GM19099 (cell line): ENCODE data around the gene KAT6B.
A peak's percentile ranks its signal among the peaks of the same experiment; 100 is the strongest.

Experiments
- POLR2A ChIP-seq: IDR thresholded peaks from 3 replicates; pipeline ENCODE4 v1.6.1; 2011; ENCODE audit warnings: low read depth; ENCODE audit not compliant: insufficient read length; ENCODE audit errors: extremely low read depth

The KAT6B gene

DNA sequence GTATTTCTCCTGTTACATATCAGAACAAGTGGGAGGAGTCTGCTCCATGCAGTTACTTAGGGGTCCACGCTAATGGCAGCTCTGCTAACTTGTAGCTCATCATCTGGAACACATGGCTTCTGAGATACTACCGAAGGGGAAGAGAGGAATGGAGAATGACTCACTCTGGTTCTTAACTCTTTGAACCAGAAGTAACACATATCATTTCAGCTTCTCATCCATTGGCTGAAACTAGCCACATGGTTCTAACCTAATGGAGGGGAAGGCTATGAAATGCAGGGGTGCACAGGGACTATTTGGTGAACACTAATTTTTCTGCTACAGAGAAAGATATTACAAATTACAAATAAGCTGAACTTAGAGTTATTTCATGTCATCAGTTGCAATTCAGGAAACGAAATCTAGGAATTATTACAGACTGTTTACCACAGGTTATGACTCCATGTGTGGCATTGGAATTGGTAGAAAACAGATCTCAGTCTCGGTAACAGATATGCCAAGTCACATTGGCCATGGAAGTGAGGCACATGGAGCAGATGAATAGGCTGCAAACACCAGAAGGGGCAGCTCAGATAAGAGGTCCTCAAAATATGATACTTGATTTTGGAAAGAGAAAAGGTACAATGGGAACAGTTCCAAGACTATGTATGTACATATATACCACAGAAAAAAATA lies 9.4 kb upstream of the KAT6B start:
- no peak for TF ChIP-seq POLR2A

- no peak for TF ChIP-seq POLR2A
Observed at GRCh38 chr10:74821501-74821900, 4.9 kb upstream of the KAT6B start.

DNA sequence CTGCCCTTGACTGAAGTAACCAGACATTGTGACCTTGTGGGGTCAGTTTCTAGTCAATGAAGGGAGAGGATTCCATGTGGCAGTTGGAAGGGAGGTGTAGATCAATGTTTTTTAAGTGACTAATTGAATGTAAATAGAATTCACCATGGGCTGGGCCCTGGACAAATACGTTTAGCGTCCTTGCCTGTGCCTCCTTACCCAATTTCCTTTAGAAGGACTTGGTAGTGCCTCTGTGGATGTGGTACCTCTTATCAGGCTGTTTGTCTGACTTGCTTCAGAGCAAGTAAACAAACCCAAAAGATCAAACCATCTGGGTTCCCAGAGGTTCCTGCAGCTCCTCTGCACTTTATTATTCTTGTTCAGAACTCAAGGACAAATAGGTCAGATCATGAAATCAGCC lies 4.3 kb upstream of the KAT6B start:
- no peak for TF ChIP-seq POLR2A

GRCh38 chr10:74822521-74823089 lies 3.8 kb upstream of the KAT6B start:
- TF ChIP-seq POLR2A = no peak

GRCh38 chr10:74823791-74824183 lies 2.6 kb upstream of the KAT6B start:
- TF ChIP-seq POLR2A = no peak

- TF ChIP-seq POLR2A = no peak
Observed at GRCh38 chr10:74824184-74824899, 2.1 kb upstream of the KAT6B start.

DNA sequence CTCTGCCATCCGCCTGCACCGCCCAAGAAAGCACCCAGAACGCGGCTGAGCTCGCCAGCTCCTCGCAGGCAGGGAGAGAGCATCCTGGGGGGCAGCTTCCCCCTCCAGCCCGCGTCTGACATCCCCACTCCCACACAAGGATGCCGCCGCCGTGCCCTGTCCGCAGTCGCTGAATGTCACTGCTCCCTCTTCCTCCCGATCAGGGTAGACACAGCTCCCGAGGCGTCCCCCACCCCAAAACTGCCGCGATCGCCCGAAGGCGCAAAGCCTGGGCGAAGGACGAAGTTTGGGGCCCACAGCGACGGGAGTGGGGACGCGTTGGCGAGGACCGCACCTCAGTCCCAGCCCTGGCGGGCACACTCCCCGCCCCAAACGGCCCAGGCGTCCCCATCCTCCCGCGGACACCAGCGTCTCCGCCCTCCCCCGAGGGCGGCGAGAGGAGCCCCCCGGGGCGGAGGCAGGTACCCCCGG lies 1.5 kb upstream of the KAT6B start:
- peak; percentile 41 for TF ChIP-seq POLR2A

- peak; percentile 20 for TF ChIP-seq POLR2A
Observed at GRCh38 chr10:74825371-74826141, 844 bp upstream of the KAT6B start.

DNA sequence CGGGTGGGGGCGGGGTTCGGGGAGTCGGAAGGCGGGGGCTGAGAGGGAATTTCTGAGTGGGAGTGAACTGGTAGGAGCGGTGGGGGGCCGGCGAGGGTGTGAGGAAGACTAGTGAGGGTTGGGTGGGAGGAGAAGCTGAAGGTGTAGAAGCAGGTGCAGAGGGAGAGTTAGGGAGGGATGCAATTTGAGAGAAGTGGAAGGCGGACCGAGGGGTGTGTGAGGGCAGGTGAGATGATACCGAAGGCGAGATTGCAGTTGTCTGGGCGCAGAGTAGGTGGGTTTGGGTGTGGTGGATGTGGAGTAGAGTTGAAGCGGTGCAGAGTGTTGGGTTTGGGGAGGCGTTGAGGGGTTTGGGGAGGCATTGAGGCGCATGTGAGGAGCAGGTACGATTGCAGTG lies 643 bp downstream of the KAT6B start:
- no peak for TF ChIP-seq POLR2A

- TF ChIP-seq POLR2A = no peak
Observed at GRCh38 chr10:74827694-74828093, 1.3 kb downstream of the KAT6B start.

DNA sequence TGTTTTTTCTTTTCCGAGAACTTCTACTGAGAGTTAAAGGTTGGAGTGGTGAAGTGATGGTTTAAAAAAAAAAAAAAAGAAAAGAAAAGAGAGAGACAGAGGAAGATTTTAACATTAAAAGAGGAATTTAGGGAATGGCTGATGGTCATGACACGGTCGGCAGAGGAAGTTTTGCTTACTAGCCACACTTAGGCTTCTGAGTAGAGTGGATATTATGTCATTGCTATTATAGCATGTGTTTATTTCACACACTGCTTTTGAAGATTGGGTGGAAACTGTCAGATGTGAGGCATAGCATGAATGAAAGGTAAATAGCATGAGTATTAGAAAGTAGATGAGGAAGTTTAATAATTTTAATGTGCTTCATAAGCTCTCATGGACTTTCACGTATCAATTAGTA lies 2.5 kb downstream of the KAT6B start:
- TF ChIP-seq POLR2A = no peak

- TF ChIP-seq POLR2A = no peak
Observed at GRCh38 chr10:74831518-74832120, 5.2 kb downstream of the KAT6B start.

- TF ChIP-seq POLR2A = no peak
Observed at GRCh38 chr10:74835963-74836362, 9.6 kb downstream of the KAT6B start.

- TF ChIP-seq POLR2A = no peak
Observed at GRCh38 chr10:74836877-74837276, 10.5 kb downstream of the KAT6B start.

- TF ChIP-seq POLR2A = no peak
Observed at GRCh38 chr10:74837743-74838142, 11.3 kb downstream of the KAT6B start.
